Gastroesophageal sphincter (tissue), 4 donors: ENCODE measurements around the gene CD36. TPM values are rescaled to one million over a fixed set of nuclear protein-coding genes. Genes with fewer than 3 reads are reported as not detected.

Source experiments
- ATAC-seq: fragments of 150-250 bp; one replicate; pipeline ENCODE4 v1.9.1; 2016; ENCODE audit warnings: mild to moderate bottlenecking, moderate library complexity
- H3K27ac ChIP-seq, 4 donors: fragments of 200-600 bp; sonication (generic) in 3 of 4; 1 replicate in 3 of 4; 2 replicates in 1 of 4; pipeline ENCODE4 v1.5.1; 2016 to 2019
- H3K27me3 ChIP-seq: fragments of 200-600 bp; sonication (generic); one replicate; pipeline ENCODE4 v1.5.1; 2019
- H3K36me3 ChIP-seq, 2 donors: fragments of 200-600 bp; sonication (generic); one replicate each; pipeline ENCODE4 v1.5.1; 2019; ENCODE audit warnings: control low read depth in 1 of 2
- H3K4me1 ChIP-seq, 3 donors: fragments of 200-600 bp; sonication (generic); 1 replicate in 2 of 3; 2 replicates in 1 of 3; pipeline ENCODE4 v1.5.1; 2016 to 2019; ENCODE audit warnings: control low read depth in 2 of 3
- H3K4me3 ChIP-seq, 2 donors: fragments of 200-600 bp; sonication (generic); one replicate each; pipeline ENCODE4 v1.5.1; 2019; ENCODE audit warnings: mild to moderate bottlenecking in 1 of 2, moderate library complexity in 1 of 2
- H3K9me3 ChIP-seq, 3 donors: fragments of 200-600 bp; sonication (generic); one replicate each; pipeline ENCODE4 v1.5.1; 2017 to 2019; ENCODE audit warnings: control low read depth in 2 of 3
- CTCF ChIP-seq, 4 experiments: fragments of 200-600 bp in 2 of 4; fragments of 450-650 bp in 2 of 4; sonication (generic) in 1 of 4; IDR thresholded peaks; one replicate each; pipeline ENCODE4 v1.5.1; 2017 to 2019; ENCODE audit warnings: antibody characterized with exemption in 4 of 4, mild to moderate bottlenecking in 2 of 4, moderate library complexity in 2 of 4
- EP300 ChIP-seq: sonication (generic); formaldehyde crosslinking; IDR thresholded peaks from one replicate; pipeline ENCODE4 v1.6.1; 2017; ENCODE audit warnings: antibody characterized with exemption, mild to moderate bottlenecking
- POLR2A ChIP-seq, 2 donors: fragments of 450-650 bp; IDR thresholded peaks; one replicate each; pipeline ENCODE4 v1.6.1; 2017; ENCODE audit warnings: antibody characterized with exemption in 2 of 2, mild to moderate bottlenecking in 2 of 2, moderate library complexity in 1 of 2
- POLR2AphosphoS5 ChIP-seq: sonication (generic); formaldehyde crosslinking; IDR thresholded peaks from one replicate; pipeline ENCODE4 v1.6.1; 2017; ENCODE audit warnings: antibody characterized with exemption
- WGBS, 2 donors: methylation state at CpG; one replicate each; pipeline ENCODE4 v1.1.5; 2018; ENCODE audit warnings: low coverage in 1 of 2; 5-methylcytosine and 5-hydroxymethylcytosine counted together
- total RNA-seq, 4 donors: library from RNA; depleted of rRNA; stranded (reverse); fragments of >200 nt; gene quantifications; one replicate each; pipeline ENCODE4 v1.1.0, GENCODE V29; 2016

Gene CD36
- total RNA-seq, 4 donors from 2014 or later = 52.9 to 284 (median 81.2) TPM

GRCh38 chr7:80635533-80635932 lies 2.9 kb upstream of the CD36 start:
- Histone ChIP-seq H3K27ac (no peak overlapping the region), H3K9me3 (no peaks in the 10 kb centered on the region), H3K4me3 (no peak overlapping the region), H3K36me3 (no peaks in the 10 kb centered on the region), H3K4me1 (peaks cover 0 to 4% (median 0%) of the 10 kb centered on the region in 3 donors), H3K27me3 (no peaks in the 10 kb centered on the region)
- 50 to 79% methylated on average over 1 of the region's 1 CpG for WGBS, 2 donors
- no peak for ATAC-seq
- TF ChIP-seq POLR2AphosphoS5 = no peak
- TF ChIP-seq POLR2A (IDR thresholded peaks at IDR 0.05) = no peak
- TF ChIP-seq EP300 = no peak
- TF ChIP-seq CTCF (IDR thresholded peaks at IDR 0.05) = no peak

GRCh38 chr7:80635998-80636397 lies 2.4 kb upstream of the CD36 start:
- H3K4me1 ChIP-seq = peaks cover 0 to under 1% (median 0%) of the 10 kb centered on the region in 3 donors
- ATAC-seq = no peak
- no peak overlapping the region for H3K4me3 ChIP-seq
- TF ChIP-seq EP300 (no peak), POLR2A (IDR thresholded peaks at IDR 0.05) (no peak)
- 70 to 79% methylated on average over 2 of the region's 2 CpGs for WGBS, 2 donors
- no peaks in the 10 kb centered on the region for H3K36me3 ChIP-seq
- no peaks in the 10 kb centered on the region for H3K9me3 ChIP-seq
- no peaks in the 10 kb centered on the region for H3K27me3 ChIP-seq
- H3K27ac ChIP-seq = no peak overlapping the region

- H3K4me3 ChIP-seq = no peak overlapping the region
- no peaks in the 10 kb centered on the region for H3K4me1 ChIP-seq
- WGBS, 2 donors = 83 to 95% methylated on average over 1 of the region's 1 CpG
- no peaks in the 10 kb centered on the region for H3K36me3 ChIP-seq
- no peaks in the 10 kb centered on the region for H3K9me3 ChIP-seq
- no peak for ATAC-seq
- H3K27me3 ChIP-seq = no peaks in the 10 kb centered on the region
- TF ChIP-seq POLR2AphosphoS5 (no peak), POLR2A (IDR thresholded peaks at IDR 0.05) (no peak), CTCF (IDR thresholded peaks at IDR 0.05) (no peak), EP300 (no peak)
- H3K27ac ChIP-seq = no peak overlapping the region
Measured at GRCh38 chr7:80636709-80637108, 1.7 kb upstream of the CD36 start.

- ATAC-seq = no peak
- Histone ChIP-seq H3K36me3 (no peaks in the 10 kb centered on the region), H3K9me3 (no peaks in the 10 kb centered on the region), H3K27ac (no peak overlapping the region), H3K27me3 (no peaks in the 10 kb centered on the region), H3K4me1 (no peaks in the 10 kb centered on the region), H3K4me3 (no peak overlapping the region)
- TF ChIP-seq POLR2AphosphoS5 (no peak), POLR2A (IDR thresholded peaks at IDR 0.05) (no peak), EP300 (no peak), CTCF (IDR thresholded peaks at IDR 0.05) (no peak)
- 23 to 28% methylated on average over 2 of the region's 2 CpGs for whole genome bisulfite sequencing, 2 donors
Measured at GRCh38 chr7:80637454-80637853, 988 bp upstream of the CD36 start.

GRCh38 chr7:80639011-80639410 lies 569 bp downstream of the CD36 start:
- no peaks in the 10 kb centered on the region for H3K4me1 ChIP-seq
- ATAC-seq = no peak

More at GRCh38 chr7:80639011-80639410, 569 bp downstream of the CD36 start:
- Histone ChIP-seq H3K27me3 (no peaks in the 10 kb centered on the region), H3K4me3 (peak overlapping the region in 1 of 2 donors; percentile 1), H3K36me3 (no peaks in the 10 kb centered on the region), H3K27ac (no peak overlapping the region), H3K9me3 (no peaks in the 10 kb centered on the region)
- TF ChIP-seq EP300 = no peak
- no peak for TF ChIP-seq CTCF (IDR thresholded peaks at IDR 0.05)
- TF ChIP-seq POLR2AphosphoS5 = no peak
- no peak for TF ChIP-seq POLR2A (IDR thresholded peaks at IDR 0.05)
